Prostate gland (tissue), 2 donors: ENCODE results near the gene IFT81.

Experiments
- CTCF ChIP-seq, 4 experiments: fragments of 200-600 bp in 2 of 4; fragments of 450-650 bp in 2 of 4; sonication (generic) in 2 of 4; IDR thresholded peaks; 1 replicate in 3 of 4; 2 replicates in 1 of 4; pipeline ENCODE4 v1.5.1; 2016 to 2019; ENCODE audit warnings: antibody characterized with exemption in 4 of 4, mild to moderate bottlenecking in 2 of 4, moderate library complexity in 2 of 4
- POLR2A ChIP-seq: fragments of 450-650 bp; IDR thresholded peaks from one replicate; pipeline ENCODE4 v1.6.1; 2016; ENCODE audit warnings: antibody characterized with exemption, mild to moderate bottlenecking
- POLR2AphosphoS5 ChIP-seq: sonication (generic); formaldehyde crosslinking; IDR thresholded peaks from one replicate; pipeline ENCODE4 v1.6.1; 2017; ENCODE audit warnings: antibody characterized with exemption

GRCh38 chr12:110222027-110222426, 97.9 kb downstream of the IFT81 start:
- TF ChIP-seq CTCF (IDR thresholded peaks at IDR 0.05) (no peak), POLR2AphosphoS5 (no peak), POLR2A (no peak)
